ENCODE measurements around the gene MAN1C1.

MAN1C1 gene

DNA sequence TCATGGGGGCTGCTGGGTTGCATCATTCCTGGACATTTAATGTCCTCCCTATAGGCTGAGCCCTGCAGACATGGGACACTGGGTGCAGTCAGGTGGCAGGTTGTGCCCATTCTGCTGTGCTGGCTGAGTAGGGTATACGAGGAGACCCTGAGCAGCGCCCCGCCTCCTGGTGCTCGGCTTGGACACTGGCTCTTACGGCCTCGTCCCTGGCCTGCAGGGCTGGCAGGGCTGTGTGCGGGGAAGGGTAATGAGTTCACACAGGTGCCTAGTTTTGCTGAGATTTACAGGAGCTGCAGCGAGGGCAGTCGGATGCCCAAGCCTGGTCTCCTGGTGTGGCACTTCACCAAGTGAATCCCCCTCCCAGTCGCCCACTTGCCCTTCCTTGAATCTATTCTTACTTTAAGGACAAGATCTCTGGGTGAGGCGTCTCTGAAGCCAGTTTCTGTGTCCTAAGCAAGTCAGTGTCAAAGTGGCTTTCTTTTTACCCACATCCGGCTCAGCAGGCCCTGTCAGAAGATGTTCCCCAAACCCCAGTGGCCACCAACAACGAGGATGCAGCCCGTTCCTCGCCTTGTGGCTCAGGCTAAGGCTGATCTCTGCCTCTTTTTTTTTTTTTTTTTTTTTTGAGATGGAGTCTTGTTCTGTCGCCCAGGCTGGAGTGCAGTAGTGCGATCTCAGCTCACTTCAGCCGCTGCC, 73.2 kb downstream of the MAN1C1 start:
- DNase-seq (ENCODE audit: low spot score), result no peak
- Histone ChIP-seq H3K27ac (peak overlapping the region; percentile 66 to 84), H3K4me3 (no peak overlapping the region)
- TF ChIP-seq, protein P1, sequence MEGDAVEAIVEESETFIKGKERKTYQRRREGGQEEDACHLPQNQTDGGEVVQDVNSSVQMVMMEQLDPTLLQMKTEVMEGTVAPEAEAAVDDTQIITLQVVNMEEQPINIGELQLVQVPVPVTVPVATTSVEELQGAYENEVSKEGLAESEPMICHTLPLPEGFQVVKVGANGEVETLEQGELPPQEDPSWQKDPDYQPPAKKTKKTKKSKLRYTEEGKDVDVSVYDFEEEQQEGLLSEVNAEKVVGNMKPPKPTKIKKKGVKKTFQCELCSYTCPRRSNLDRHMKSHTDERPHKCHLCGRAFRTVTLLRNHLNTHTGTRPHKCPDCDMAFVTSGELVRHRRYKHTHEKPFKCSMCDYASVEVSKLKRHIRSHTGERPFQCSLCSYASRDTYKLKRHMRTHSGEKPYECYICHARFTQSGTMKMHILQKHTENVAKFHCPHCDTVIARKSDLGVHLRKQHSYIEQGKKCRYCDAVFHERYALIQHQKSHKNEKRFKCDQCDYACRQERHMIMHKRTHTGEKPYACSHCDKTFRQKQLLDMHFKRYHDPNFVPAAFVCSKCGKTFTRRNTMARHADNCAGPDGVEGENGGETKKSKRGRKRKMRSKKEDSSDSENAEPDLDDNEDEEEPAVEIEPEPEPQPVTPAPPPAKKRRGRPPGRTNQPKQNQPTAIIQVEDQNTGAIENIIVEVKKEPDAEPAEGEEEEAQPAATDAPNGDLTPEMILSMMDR (IDR thresholded peaks at IDR 0.05), result no peak

DNA sequence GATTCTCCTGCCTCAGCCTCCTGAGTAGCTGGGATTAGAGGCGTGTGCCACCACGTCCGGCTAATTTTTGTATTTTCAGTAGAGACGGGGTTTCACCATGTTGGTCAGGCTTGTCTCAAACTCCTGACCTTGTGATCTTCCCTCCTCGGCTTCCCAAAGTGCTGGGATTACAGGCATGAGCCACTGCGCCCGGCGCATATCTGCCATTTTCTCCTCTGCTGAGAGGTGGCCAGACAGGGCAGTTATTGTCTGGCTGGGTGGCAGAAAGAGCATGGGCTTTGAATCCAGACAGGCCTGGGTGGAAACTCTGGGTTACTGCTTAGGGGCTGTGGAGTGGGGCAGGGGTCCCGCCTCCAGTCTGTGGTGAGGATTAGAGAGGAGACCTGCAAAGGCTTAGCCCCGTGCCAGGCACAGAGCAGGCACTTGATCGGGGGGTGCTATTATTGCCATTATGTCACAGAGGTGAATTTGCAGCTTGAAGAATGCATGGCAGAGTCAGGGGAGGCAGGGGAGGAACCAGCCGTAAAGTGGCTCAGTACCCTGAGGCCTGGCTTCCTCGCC, 73.9 kb downstream of the MAN1C1 start:
- peak overlapping the region in 1 of 2 donors; percentile 19 for H3K27ac ChIP-seq
- TF ChIP-seq, protein P1 (IDR thresholded peaks at IDR 0.05), result no peak
- DNase-seq (ENCODE audit: low spot score), result no peak
- no peak overlapping the region for H3K4me3 ChIP-seq

DNA sequence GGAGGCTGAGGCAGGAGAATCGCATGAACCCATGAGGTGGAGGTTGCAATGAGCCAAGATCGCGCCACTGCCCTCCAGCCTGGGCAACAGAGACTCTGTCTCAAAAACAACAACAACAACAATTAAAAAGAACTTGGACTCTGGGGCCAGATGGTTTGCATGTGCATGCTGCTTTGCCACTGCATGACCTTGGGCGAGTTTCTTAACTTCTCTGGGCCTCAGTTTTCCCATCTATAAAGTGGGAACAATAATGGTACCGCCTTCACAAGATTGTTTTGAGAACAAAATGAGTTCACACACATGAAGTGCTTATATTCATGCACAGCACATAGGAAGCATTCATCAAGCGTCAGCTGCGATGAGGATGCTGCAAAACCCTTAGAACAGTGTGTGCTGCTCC, 74.6 kb downstream of the MAN1C1 start:
- no peak overlapping the region for H3K4me3 ChIP-seq
- H3K27ac ChIP-seq, result no peak overlapping the region
- DNase-seq (ENCODE audit: low spot score), result no peak
- TF ChIP-seq, protein P1 (IDR thresholded peaks at IDR 0.05), result no peak

DNA sequence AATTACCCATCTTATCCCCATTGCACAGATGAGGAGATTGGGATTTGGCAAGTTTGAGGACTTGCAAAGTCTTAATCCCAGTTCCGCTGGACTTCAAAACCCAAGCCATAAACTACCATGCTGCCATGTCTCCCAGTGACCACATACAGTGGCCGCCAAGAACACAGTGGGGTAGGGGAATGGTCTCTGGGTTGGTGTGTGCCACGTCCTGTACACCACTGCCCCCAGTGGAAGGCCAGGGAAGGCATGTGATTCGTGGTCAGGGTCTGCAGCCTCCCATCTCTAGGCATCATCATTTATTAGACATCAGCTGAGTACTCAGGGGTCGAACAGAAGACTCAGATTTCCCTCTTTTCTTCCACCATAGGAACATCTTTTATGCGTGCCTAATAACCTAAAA, 76.0 kb downstream of the MAN1C1 start:
- no peak overlapping the region for H3K4me3 ChIP-seq
- TF ChIP-seq, protein P1 (IDR thresholded peaks at IDR 0.05), result no peak
- no peak for DNase-seq (ENCODE audit: low spot score)
- H3K27ac ChIP-seq, result no peak overlapping the region

DNA sequence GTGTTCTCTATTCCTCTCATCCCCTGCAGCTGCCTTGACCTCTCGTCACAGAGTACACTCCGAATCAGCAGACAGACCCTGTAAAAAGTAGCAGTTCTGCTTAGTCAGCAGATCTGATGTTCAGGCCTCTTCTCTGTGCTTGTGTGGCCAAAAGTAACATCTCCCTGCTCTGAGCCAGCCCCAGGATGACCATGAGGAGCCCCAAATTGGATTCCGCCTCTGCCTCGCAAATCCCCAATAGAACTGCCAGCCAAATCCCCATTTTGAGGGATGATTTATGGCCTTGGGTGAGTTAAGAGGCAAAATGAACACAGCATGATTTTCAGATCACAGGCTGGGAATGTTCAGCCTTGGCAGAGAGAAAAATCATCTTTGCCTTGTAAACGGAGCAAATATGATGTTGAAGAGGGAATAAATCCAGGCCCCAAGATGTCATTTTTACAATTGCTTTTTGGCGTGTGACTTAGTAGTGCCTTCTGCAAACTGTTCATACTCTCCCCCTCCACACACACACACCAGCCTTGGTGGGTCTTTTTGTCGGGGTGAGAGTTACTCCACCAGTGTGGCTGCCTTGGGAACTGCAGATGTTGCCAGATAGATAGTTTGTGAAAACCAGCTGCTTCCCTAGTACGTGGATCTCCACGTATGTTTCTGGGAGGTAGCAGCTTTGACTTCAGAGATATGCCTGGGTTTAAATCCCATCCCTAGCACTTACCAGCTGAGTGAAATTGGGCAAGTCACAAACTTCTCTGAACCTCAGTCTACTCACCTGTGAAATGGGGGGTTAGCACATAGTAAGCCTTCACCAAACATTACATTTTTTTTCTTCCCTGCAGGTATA, 77.8 kb downstream of the MAN1C1 start:
- TF ChIP-seq, protein P1 (IDR thresholded peaks at IDR 0.05), result no peak
- H3K27ac ChIP-seq, result peak overlapping the region; percentile 53 to 84
- DNase-seq (ENCODE audit: low spot score), result no peak
- peak overlapping the region; percentile 20 for H3K4me3 ChIP-seq

DNA sequence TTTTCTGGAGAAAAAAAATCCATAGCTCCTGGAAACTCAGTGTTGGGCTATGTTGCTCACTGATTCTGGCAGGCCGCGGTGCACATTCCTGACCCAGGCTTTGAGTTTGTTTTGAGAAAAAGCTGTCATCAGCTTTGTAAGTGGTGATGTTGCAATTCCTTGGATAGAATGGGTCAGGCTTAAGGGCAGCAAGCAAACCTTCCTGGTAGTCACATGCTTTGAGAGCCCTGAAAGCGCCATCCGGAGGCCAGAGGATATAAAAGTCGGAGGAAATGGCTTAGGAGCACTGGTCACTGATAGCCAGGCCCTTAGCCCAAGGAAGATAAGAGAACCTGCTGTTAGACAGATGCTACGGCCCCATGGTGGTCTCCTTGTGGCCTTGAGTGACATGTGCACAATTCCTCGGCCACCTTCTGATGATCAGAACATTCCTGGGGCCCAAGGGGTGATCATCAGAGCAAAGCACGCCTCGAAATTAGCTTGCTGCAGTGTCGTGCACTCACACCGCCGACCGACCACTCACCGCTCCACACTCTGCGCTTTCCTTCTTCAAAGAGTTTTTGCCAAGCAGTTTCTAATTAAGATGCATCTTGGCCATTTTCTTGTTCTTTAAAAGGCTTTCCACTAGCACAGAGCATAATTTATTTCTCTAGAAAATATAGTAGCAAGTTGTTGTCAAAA, 78.6 kb downstream of the MAN1C1 start:
- Histone ChIP-seq H3K27ac (peak overlapping the region; percentile 53 to 84), H3K4me3 (peak overlapping the region; percentile 1)
- peak; percentile 90 for DNase-seq (ENCODE audit: low spot score)
- TF ChIP-seq, protein P1 (IDR thresholded peaks at IDR 0.05), result no peak

Data from coronary artery (tissue), 2 donors.